Transverse colon (tissue), 4 donors: ENCODE results near the gene ANKLE1. TPM values are rescaled to one million over a fixed set of nuclear protein-coding genes. Genes with fewer than 3 reads are reported as not detected.

Source experiments
- DNase-seq: peaks from one replicate; pipeline ENCODE4 v3.0.0-alpha.2; 2019
- H3K27ac ChIP-seq, 4 donors: fragments of 200-600 bp; sonication (generic); 2 replicates each; pipeline ENCODE4 v1.5.1; 2016 to 2018; ENCODE audit warnings: inconsistent platforms in 4 of 4
- H3K27me3 ChIP-seq: fragments of 200-600 bp; sonication (generic); 2 replicates; pipeline ENCODE4 v1.5.1; 2017; ENCODE audit warnings: inconsistent platforms
- H3K36me3 ChIP-seq, 4 donors: fragments of 200-600 bp; sonication (generic); 2 replicates each; pipeline ENCODE4 v1.5.1; 2017 to 2019; ENCODE audit warnings: inconsistent platforms in 4 of 4
- H3K4me1 ChIP-seq, 4 donors: fragments of 200-600 bp; sonication (generic); 2 replicates each; pipeline ENCODE4 v1.5.1; 2017 to 2020; ENCODE audit warnings: inconsistent platforms in 4 of 4
- H3K4me3 ChIP-seq, 4 donors: fragments of 200-600 bp; sonication (generic); 1 replicate in 1 of 4; 2 replicates in 3 of 4; pipeline versions ENCODE4 v1.5.1 to v1.6.1; 2017 to 2019; ENCODE audit warnings: inconsistent platforms in 4 of 4
- H3K9me3 ChIP-seq, 2 donors: fragments of 200-600 bp; sonication (generic); 2 replicates each; pipeline ENCODE4 v1.5.1; 2017 to 2019; ENCODE audit warnings: inconsistent platforms in 2 of 2
- CTCF ChIP-seq, 5 experiments: fragments of 200-600 bp in 3 of 5; fragments of 450-650 bp in 2 of 5; sonication (generic) in 3 of 5; IDR thresholded peaks; 1 replicate in 2 of 5; 2 replicates in 3 of 5; pipeline ENCODE4 v1.5.1; 2016 to 2017; ENCODE audit warnings: antibody characterized with exemption in 5 of 5, inconsistent platforms in 3 of 5, mild to moderate bottlenecking in 2 of 5, moderate library complexity in 1 of 5
- EP300 ChIP-seq: sonication (generic); formaldehyde crosslinking; IDR thresholded peaks from one replicate; pipeline ENCODE4 v1.6.1; 2017; ENCODE audit warnings: antibody characterized with exemption, low read depth
- POLR2A ChIP-seq: fragments of 450-650 bp; IDR thresholded peaks from one replicate; pipeline ENCODE4 v1.6.1; 2016; ENCODE audit warnings: antibody characterized with exemption, mild to moderate bottlenecking, moderate library complexity
- POLR2AphosphoS5 ChIP-seq, 3 donors: sonication (generic); formaldehyde crosslinking; IDR thresholded peaks; one replicate each; pipeline ENCODE4 v1.6.1; 2016; ENCODE audit warnings: antibody characterized with exemption in 3 of 3
- WGBS, 2 donors: methylation state at CpG; one replicate each; pipeline ENCODE4 v1.1.5; 2018; ENCODE audit warnings: low coverage in 1 of 2; 5-methylcytosine and 5-hydroxymethylcytosine counted together
- in situ Hi-C, 4 donors: fragments of 200-750 bp; cut with MboI; loops; one replicate each; pipeline versions ENCODE4 v1.15.0 to v1.15.1; 2017; ENCODE audit warnings: low sequenced_read_pairs in 3 of 4, low pct_ligation_motif_present in 1 of 4, low pct_unique_long_range_greater_than_20kb in 1 of 4
- intact Hi-C: fragments of 100-400 bp; cut with DNase I; formaldehyde crosslinking; loops from one replicate; pipeline ENCODE4 v1.15.1; 2023; ENCODE audit warnings: low total_unique reads
- total RNA-seq, 4 donors: library from RNA; depleted of rRNA; stranded (reverse); fragments of >200 nt; gene quantifications; one replicate each; pipeline ENCODE4 v1.1.0, GENCODE V29; 2016

The ANKLE1 gene
- total RNA-seq, 4 donors from 2014 or later = 0.20 to 0.48 TPM; not detected in 2

- in situ Hi-C loops (no loop called here), intact Hi-C loops (no loop called here)
- H3K27ac ChIP-seq = peak overlapping the region; percentile 89 to 95 (median 94)
- no peaks in the 10 kb centered on the region for H3K27me3 ChIP-seq
- H3K4me1 ChIP-seq = peaks cover 31 to 75% (median 70%) of the 10 kb centered on the region in 4 donors
- WGBS, 2 donors = 20% methylated on average over 50 of the region's 52 CpGs; no CpG with 5 or more reads in 1 of the 2 donors
- TF ChIP-seq EP300 = no peak
- TF ChIP-seq POLR2A = peak; percentile 31
- no peak for TF ChIP-seq POLR2AphosphoS5 (IDR thresholded peaks at IDR 0.05)
- no peak for TF ChIP-seq CTCF (IDR thresholded peaks at IDR 0.05)
- peak; percentile 70 for DNase-seq
- no peaks in the 10 kb centered on the region for H3K36me3 ChIP-seq
- no peaks in the 10 kb centered on the region for H3K9me3 ChIP-seq
- H3K4me3 ChIP-seq = peak overlapping the region; percentile 63 to 97 (median 87)
Observed at GRCh38 chr19:17243830-17244617, 37.7 kb upstream of the ANKLE1 start.

GRCh38 chr19:17244618-17245534, 36.8 kb upstream of the ANKLE1 start:
- intact Hi-C loops = no loop called here
- Histone ChIP-seq H3K4me1 (peaks cover 34 to 71% (median 66%) of the 10 kb centered on the region in 4 donors), H3K4me3 (peak overlapping the region; percentile 63 to 97 (median 87)), H3K27ac (peak overlapping the region; percentile 89 to 95 (median 94)), H3K9me3 (no peaks in the 10 kb centered on the region), H3K36me3 (no peaks in the 10 kb centered on the region), H3K27me3 (no peaks in the 10 kb centered on the region)
- DNase-seq = peak; percentile 59
- 6 to 17% methylated on average over 2 to 28 of the region's 100 CpGs for WGBS, 2 donors
- in situ Hi-C loops = no loop called here
- TF ChIP-seq CTCF (IDR thresholded peaks at IDR 0.05) (no peak), POLR2AphosphoS5 (IDR thresholded peaks at IDR 0.05) (no peak), EP300 (no peak), POLR2A (no peak)

- in situ Hi-C loops = no loop called here
- intact Hi-C loops = no loop called here
- 0% methylated on average over 24 of the region's 72 CpGs; no CpG with 5 or more reads in 1 of the 2 donors for WGBS, 2 donors
- Histone ChIP-seq H3K36me3 (no peaks in the 10 kb centered on the region), H3K27me3 (no peaks in the 10 kb centered on the region), H3K27ac (peak within 1 kb of the TSS; percentile 89 to 95 (median 94)), H3K9me3 (no peaks in the 10 kb centered on the region), H3K4me3 (peak within 1 kb of the TSS; percentile 63 to 97 (median 87)), H3K4me1 (peaks cover 34 to 65% (median 59%) of the 10 kb centered on the region in 4 donors)
- no peak for TF ChIP-seq POLR2A
- TF ChIP-seq POLR2AphosphoS5 (IDR thresholded peaks at IDR 0.05) = peak; percentile 65 to 69 (median 68)
- no peak for TF ChIP-seq CTCF (IDR thresholded peaks at IDR 0.05)
- no peak for TF ChIP-seq EP300
- no peak for DNase-seq
Observed at GRCh38 chr19:17245535-17245984, 36.1 kb upstream of the ANKLE1 start, which contains the start of gene NR2F6. NR2F6 (minus strand) TSS chr19:17245919; CDS start chr19:17245220, 699 bp downstream.
